ENCODE data around the gene HIVEP1.

DNA sequence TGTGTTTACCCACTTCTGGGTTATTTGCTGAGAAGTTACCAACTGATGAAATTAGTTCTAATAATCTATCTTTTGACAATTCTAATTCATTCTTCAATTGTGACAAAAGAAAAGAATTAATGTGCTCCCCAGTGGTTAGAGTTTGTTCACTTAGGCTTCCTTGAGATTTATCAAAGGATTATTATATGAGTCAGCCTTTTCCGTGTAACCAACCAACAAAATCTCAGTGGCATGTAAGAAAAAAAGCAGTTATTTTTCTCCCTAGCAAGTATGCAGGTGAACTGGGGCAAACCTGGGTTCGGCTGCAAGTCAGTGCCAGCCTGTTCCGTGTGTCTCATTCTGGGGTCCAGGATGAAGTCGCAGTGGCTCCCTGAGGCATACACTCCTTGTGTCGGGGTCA lies 28.8 kb upstream of the HIVEP1 start:
- no peak for TF ChIP-seq EZH2phosphoT487 (IDR thresholded peaks at IDR 0.05; ENCODE audit: borderline replicate concordance, low read length)
- TF ChIP-seq, protein P1, sequence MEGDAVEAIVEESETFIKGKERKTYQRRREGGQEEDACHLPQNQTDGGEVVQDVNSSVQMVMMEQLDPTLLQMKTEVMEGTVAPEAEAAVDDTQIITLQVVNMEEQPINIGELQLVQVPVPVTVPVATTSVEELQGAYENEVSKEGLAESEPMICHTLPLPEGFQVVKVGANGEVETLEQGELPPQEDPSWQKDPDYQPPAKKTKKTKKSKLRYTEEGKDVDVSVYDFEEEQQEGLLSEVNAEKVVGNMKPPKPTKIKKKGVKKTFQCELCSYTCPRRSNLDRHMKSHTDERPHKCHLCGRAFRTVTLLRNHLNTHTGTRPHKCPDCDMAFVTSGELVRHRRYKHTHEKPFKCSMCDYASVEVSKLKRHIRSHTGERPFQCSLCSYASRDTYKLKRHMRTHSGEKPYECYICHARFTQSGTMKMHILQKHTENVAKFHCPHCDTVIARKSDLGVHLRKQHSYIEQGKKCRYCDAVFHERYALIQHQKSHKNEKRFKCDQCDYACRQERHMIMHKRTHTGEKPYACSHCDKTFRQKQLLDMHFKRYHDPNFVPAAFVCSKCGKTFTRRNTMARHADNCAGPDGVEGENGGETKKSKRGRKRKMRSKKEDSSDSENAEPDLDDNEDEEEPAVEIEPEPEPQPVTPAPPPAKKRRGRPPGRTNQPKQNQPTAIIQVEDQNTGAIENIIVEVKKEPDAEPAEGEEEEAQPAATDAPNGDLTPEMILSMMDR (conservative IDR thresholded peaks at IDR 0.05; ENCODE audit: low read depth, low read length), result no peak
